GM23338 (cell line): ENCODE results near the gene NPLOC4. TPM values are rescaled to one million over a fixed set of nuclear protein-coding genes. Genes with fewer than 3 reads are reported as not detected.
A peak's percentile ranks its signal among the peaks of the same experiment; 100 is the strongest.

Experiments
- ATAC-seq: fragments of 200-7000 bp; cut with Tn5 transposase; 3 replicates; pipeline ENCODE4 v1.9.1; 2020
- DNase-seq: peaks from one replicate; pipeline ENCODE4 v3.0.0-alpha.2; 2015; ENCODE audit warnings: low spot score
- H2AFZ ChIP-seq: fragments of 200-600 bp; sonication (generic); 2 replicates; pipeline ENCODE4 v1.8.0; 2016; ENCODE audit warnings: antibody characterized with exemption, mild to moderate bottlenecking, moderate library complexity
- H3F3A ChIP-seq: fragments of 200-600 bp; sonication (generic); replicated peaks from 2 replicates; pipeline ENCODE4 v1.8.0; 2017; ENCODE audit warnings: antibody characterized with exemption, mixed run types, low read depth
- H3K27ac ChIP-seq: fragments of 200-600 bp; sonication (generic); 2 replicates; pipeline ENCODE4 v1.6.1; 2016; ENCODE audit warnings: low read depth
- H3K27me3 ChIP-seq: fragments of 200-600 bp; sonication (generic); 2 replicates; pipeline ENCODE4 v1.8.0; 2016; ENCODE audit warnings: mild to moderate bottlenecking, mixed run types, moderate library complexity; ENCODE audit not compliant: insufficient read depth
- H3K36me3 ChIP-seq: fragments of 200-600 bp; sonication (generic); 2 replicates; pipeline ENCODE4 v1.8.0; 2016; ENCODE audit warnings: mild to moderate bottlenecking; ENCODE audit not compliant: insufficient read depth
- H3K4me1 ChIP-seq: fragments of 200-600 bp; sonication (generic); 2 replicates; pipeline ENCODE4 v1.8.0; 2016; ENCODE audit warnings: mild to moderate bottlenecking, moderate library complexity; ENCODE audit not compliant: insufficient read depth
- H3K4me2 ChIP-seq: fragments of 200-600 bp; sonication (generic); 2 replicates; pipeline ENCODE4 v1.7.1; 2017; ENCODE audit warnings: mixed run types
- H3K4me3 ChIP-seq: fragments of 200-600 bp; sonication (generic); 2 replicates; pipeline ENCODE4 v1.6.1; 2016; ENCODE audit warnings: mixed run types
- H3K79me2 ChIP-seq: fragments of 200-600 bp; sonication (generic); replicated peaks from 2 replicates; pipeline ENCODE4 v1.8.0; 2017; ENCODE audit warnings: mild to moderate bottlenecking; ENCODE audit not compliant: insufficient read depth
- H3K9me2 ChIP-seq: fragments of 200-600 bp; sonication (generic); 2 replicates; pipeline ENCODE4 v1.8.0; 2017; ENCODE audit not compliant: insufficient read depth
- H4K20me1 ChIP-seq: fragments of 200-600 bp; sonication (generic); replicated peaks from 2 replicates; pipeline ENCODE4 v1.8.0; 2017; ENCODE audit warnings: mild to moderate bottlenecking; ENCODE audit not compliant: insufficient read depth
- H3K27ac Mint-ChIP-seq: 2 replicates; pipeline ENCODE4 v1.8.0; 2020; ENCODE audit warnings: inconsistent platforms, mild to moderate bottlenecking, moderate library complexity, mixed read lengths
- H3K27me3 Mint-ChIP-seq: 3 replicates; pipeline ENCODE4 v1.8.0; 2022; ENCODE audit warnings: low read depth, mild to moderate bottlenecking, moderate library complexity, mixed read lengths, inconsistent platforms; ENCODE audit not compliant: insufficient read depth, poor library complexity
- H3K36me3 Mint-ChIP-seq: 3 replicates; pipeline ENCODE4 v1.8.0; 2021; ENCODE audit warnings: low read depth, mild to moderate bottlenecking, inconsistent platforms, moderate library complexity, mixed read lengths
- H3K4me1 Mint-ChIP-seq: 3 replicates; pipeline ENCODE4 v1.8.0; 2020; ENCODE audit warnings: mild to moderate bottlenecking, inconsistent platforms, mixed read lengths
- H3K4me3 Mint-ChIP-seq: 3 replicates; pipeline ENCODE4 v1.8.0; 2021; ENCODE audit warnings: moderate library complexity, mild to moderate bottlenecking, inconsistent platforms, mixed read lengths
- H3K9me3 Mint-ChIP-seq: 3 replicates; pipeline ENCODE4 v1.8.0; 2020; ENCODE audit warnings: moderate library complexity, mild to moderate bottlenecking, inconsistent platforms, mixed read lengths
- ETS1 ChIP-seq: IDR thresholded peaks from 2 replicates; pipeline ENCODE4 v1.6.1; 2016; ENCODE audit warnings: antibody characterized with exemption
- EZH2 ChIP-seq: fragments of 200-600 bp; sonication (generic); IDR thresholded peaks from one replicate; pipeline ENCODE4 v1.8.0; 2017; ENCODE audit warnings: antibody characterized with exemption, mild to moderate bottlenecking, low read depth; ENCODE audit not compliant: unreplicated experiment
- NANOG ChIP-seq: IDR thresholded peaks from 2 replicates; pipeline ENCODE4 v1.6.1; 2016; ENCODE audit warnings: antibody characterized with exemption, borderline replicate concordance
- POLR2AphosphoS5 ChIP-seq: IDR thresholded peaks from 2 replicates; pipeline ENCODE4 v1.6.1; 2016; ENCODE audit warnings: antibody characterized with exemption, low read depth
- ZNF114 ChIP-seq: fragments of 250-450 bp; sonication (Bioruptor Pico); IDR thresholded peaks from 2 replicates; pipeline ENCODE4 v1.5.0; 2020; ENCODE audit warnings: mild to moderate bottlenecking, moderate library complexity
- ZNF331 ChIP-seq: fragments of 250-450 bp; sonication (Bioruptor Pico); IDR thresholded peaks from 2 replicates; pipeline ENCODE4 v1.5.0; 2020; ENCODE audit warnings: low read depth, mild to moderate bottlenecking, moderate library complexity
- polyA plus RNA-seq: library from polyadenylated mRNA; unstranded; fragments of >200 nt; fragmentation: Nextera tagmentation; extraction: Ambion mirVana; gene quantifications from 2 replicates; pipeline ENCODE4 v1.2.1, GENCODE V29; 2016
- total RNA-seq: library from RNA; depleted of rRNA; stranded (reverse); fragments of >200 nt; shearing (Covaris generic); gene quantifications from 2 replicates; pipeline ENCODE4 v1.2.3, GENCODE V29; 2014
- TF ChIP-seq, protein P1 (sequence below): IDR thresholded peaks from one replicate; pipeline ENCODE4 v1.6.1; 2018; ENCODE audit warnings: antibody characterized with exemption; ENCODE audit not compliant: unreplicated experiment
- TF ChIP-seq, protein P2 (sequence below): fragments of 250-450 bp; sonication (Bioruptor Pico); IDR thresholded peaks from 2 replicates; pipeline ENCODE4 v1.5.0; 2020; ENCODE audit warnings: mild to moderate bottlenecking, moderate library complexity

NPLOC4 gene
- total and polyA plus RNA-seq, 2 experiments from 2014 or later = 24.1 to 79.1 TPM

GRCh38 chr17:81550285-81550684 is 86.6 kb downstream of the NPLOC4 start:
- no peak overlapping the region for H3K27ac Mint-ChIP-seq
- Histone ChIP-seq H3K4me3 (no peak overlapping the region), H2AFZ (no peak overlapping the region), H3K36me3 (no peaks in the 10 kb centered on the region; the same call in 1 of the 2 replicates), H3K4me2 (no peak overlapping the region), H4K20me1 (no peaks in the 10 kb centered on the region; the same call in 1 of the 2 replicates), H3K27me3 (no peaks in the 10 kb centered on the region), H3K27ac (no peak overlapping the region), H3K79me2 (peaks cover 23% of the 10 kb centered on the region), H3K4me1 (peaks cover 8% of the 10 kb centered on the region; the same call in 1 of the 2 replicates), H3F3A (peaks cover 15% of the 10 kb centered on the region), H3K9me2 (no peaks in the 10 kb centered on the region)
- peaks cover 40% of the 10 kb centered on the region for H3K36me3 Mint-ChIP-seq
- peak overlapping the region; percentile 90 for H3K4me3 Mint-ChIP-seq
- DNase-seq (no peak), ATAC-seq (no peak)
- no peak for TF ChIP-seq ZNF331 (CRISPR knock-in tag)
- TF ChIP-seq, protein P1, sequence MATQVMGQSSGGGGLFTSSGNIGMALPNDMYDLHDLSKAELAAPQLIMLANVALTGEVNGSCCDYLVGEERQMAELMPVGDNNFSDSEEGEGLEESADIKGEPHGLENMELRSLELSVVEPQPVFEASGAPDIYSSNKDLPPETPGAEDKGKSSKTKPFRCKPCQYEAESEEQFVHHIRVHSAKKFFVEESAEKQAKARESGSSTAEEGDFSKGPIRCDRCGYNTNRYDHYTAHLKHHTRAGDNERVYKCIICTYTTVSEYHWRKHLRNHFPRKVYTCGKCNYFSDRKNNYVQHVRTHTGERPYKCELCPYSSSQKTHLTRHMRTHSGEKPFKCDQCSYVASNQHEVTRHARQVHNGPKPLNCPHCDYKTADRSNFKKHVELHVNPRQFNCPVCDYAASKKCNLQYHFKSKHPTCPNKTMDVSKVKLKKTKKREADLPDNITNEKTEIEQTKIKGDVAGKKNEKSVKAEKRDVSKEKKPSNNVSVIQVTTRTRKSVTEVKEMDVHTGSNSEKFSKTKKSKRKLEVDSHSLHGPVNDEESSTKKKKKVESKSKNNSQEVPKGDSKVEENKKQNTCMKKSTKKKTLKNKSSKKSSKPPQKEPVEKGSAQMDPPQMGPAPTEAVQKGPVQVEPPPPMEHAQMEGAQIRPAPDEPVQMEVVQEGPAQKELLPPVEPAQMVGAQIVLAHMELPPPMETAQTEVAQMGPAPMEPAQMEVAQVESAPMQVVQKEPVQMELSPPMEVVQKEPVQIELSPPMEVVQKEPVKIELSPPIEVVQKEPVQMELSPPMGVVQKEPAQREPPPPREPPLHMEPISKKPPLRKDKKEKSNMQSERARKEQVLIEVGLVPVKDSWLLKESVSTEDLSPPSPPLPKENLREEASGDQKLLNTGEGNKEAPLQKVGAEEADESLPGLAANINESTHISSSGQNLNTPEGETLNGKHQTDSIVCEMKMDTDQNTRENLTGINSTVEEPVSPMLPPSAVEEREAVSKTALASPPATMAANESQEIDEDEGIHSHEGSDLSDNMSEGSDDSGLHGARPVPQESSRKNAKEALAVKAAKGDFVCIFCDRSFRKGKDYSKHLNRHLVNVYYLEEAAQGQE = no peak
- no peak for TF ChIP-seq EZH2
- no peak for TF ChIP-seq ETS1
- TF ChIP-seq, protein P2, sequence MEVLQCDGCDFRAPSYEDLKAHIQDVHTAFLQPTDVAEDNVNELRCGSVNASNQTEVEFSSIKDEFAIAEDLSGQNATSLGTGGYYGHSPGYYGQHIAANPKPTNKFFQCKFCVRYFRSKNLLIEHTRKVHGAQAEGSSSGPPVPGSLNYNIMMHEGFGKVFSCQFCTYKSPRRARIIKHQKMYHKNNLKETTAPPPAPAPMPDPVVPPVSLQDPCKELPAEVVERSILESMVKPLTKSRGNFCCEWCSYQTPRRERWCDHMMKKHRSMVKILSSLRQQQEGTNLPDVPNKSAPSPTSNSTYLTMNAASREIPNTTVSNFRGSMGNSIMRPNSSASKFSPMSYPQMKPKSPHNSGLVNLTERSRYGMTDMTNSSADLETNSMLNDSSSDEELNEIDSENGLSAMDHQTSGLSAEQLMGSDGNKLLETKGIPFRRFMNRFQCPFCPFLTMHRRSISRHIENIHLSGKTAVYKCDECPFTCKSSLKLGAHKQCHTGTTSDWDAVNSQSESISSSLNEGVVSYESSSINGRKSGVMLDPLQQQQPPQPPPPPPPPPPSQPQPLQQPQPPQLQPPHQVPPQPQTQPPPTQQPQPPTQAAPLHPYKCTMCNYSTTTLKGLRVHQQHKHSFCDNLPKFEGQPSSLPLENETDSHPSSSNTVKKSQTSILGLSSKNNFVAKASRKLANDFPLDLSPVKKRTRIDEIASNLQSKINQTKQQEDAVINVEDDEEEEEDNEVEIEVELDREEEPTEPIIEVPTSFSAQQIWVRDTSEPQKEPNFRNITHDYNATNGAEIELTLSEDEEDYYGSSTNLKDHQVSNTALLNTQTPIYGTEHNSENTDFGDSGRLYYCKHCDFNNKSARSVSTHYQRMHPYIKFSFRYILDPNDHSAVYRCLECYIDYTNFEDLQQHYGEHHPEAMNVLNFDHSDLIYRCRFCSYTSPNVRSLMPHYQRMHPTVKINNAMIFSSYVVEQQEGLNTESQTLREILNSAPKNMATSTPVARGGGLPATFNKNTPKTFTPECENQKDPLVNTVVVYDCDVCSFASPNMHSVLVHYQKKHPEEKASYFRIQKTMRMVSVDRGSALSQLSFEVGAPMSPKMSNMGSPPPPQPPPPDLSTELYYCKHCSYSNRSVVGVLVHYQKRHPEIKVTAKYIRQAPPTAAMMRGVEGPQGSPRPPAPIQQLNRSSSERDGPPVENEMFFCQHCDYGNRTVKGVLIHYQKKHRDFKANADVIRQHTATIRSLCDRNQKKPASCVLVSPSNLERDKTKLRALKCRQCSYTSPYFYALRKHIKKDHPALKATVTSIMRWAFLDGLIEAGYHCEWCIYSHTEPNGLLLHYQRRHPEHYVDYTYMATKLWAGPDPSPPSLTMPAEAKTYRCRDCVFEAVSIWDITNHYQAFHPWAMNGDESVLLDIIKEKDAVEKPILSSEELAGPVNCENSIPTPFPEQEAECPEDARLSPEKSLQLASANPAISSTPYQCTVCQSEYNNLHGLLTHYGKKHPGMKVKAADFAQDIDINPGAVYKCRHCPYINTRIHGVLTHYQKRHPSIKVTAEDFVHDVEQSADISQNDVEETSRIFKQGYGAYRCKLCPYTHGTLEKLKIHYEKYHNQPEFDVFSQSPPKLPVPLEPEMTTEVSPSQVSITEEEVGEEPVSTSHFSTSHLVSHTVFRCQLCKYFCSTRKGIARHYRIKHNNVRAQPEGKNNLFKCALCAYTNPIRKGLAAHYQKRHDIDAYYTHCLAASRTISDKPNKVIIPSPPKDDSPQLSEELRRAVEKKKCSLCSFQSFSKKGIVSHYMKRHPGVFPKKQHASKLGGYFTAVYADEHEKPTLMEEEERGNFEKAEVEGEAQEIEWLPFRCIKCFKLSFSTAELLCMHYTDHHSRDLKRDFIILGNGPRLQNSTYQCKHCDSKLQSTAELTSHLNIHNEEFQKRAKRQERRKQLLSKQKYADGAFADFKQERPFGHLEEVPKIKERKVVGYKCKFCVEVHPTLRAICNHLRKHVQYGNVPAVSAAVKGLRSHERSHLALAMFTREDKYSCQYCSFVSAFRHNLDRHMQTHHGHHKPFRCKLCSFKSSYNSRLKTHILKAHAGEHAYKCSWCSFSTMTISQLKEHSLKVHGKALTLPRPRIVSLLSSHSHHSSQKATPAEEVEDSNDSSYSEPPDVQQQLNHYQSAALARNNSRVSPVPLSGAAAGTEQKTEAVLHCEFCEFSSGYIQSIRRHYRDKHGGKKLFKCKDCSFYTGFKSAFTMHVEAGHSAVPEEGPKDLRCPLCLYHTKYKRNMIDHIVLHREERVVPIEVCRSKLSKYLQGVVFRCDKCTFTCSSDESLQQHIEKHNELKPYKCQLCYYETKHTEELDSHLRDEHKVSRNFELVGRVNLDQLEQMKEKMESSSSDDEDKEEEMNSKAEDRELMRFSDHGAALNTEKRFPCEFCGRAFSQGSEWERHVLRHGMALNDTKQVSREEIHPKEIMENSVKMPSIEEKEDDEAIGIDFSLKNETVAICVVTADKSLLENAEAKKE (CRISPR knock-in tag) = no peak
- TF ChIP-seq NANOG = no peak
- TF ChIP-seq POLR2AphosphoS5 = no peak
- no peak for TF ChIP-seq ZNF114 (CRISPR knock-in tag)
- H3K4me1 Mint-ChIP-seq = peaks cover 20% of the 10 kb centered on the region
- no peaks in the 10 kb centered on the region for H3K9me3 Mint-ChIP-seq
- H3K27me3 Mint-ChIP-seq = peaks cover 14% of the 10 kb centered on the region
